ENCODE measurements around the gene FAM111A.

GRCh38 chr11:59144096-59144495 is 1.4 kb downstream of the FAM111A start:
- TF ChIP-seq CTCF (conservative IDR thresholded peaks at IDR 0.05; ENCODE audit: low read length), result no peak
- no peak for TF ChIP-seq EZH2phosphoT487 (IDR thresholded peaks at IDR 0.05; ENCODE audit: borderline replicate concordance)
